Natural killer cell (primary cell): ENCODE measurements around the gene MOXD1. TPM values are rescaled to one million over a fixed set of nuclear protein-coding genes. Genes with fewer than 3 reads are reported as not detected.

Experiments used
- ATAC-seq, 3 donors: fragments of 150-1000 bp in 2 of 3; fragments of 200-7000 bp in 1 of 3; cut with Tn5 transposase; 1 replicate in 1 of 3; 2 replicates in 2 of 3; pipeline ENCODE4 v1.10.0; 2021; ENCODE audit warnings: mild to moderate bottlenecking in 2 of 3, moderate library complexity in 2 of 3
- DNase-seq, 2 donors: peaks; one replicate each; pipeline versions ENCODE4 v3.0.0 to v3.0.0-alpha.2; 2013 to 2021; ENCODE audit warnings: mixed read lengths in 1 of 2
- H3K27ac ChIP-seq: one replicate; pipeline ENCODE4 v1.5.1; 2013; ENCODE audit warnings: mild to moderate bottlenecking, low read length
- H3K27me3 ChIP-seq: one replicate; pipeline ENCODE4 v1.6.1; 2013; ENCODE audit warnings: low read length; ENCODE audit not compliant: control insufficient read depth, insufficient read depth
- H3K36me3 ChIP-seq: one replicate; pipeline ENCODE4 v1.6.1; 2013; ENCODE audit warnings: low read length; ENCODE audit not compliant: control insufficient read depth, insufficient read depth
- H3K4me1 ChIP-seq: one replicate; pipeline ENCODE4 v1.6.1; 2013; ENCODE audit warnings: low read length; ENCODE audit not compliant: control insufficient read depth, insufficient read depth
- H3K4me3 ChIP-seq: one replicate; pipeline ENCODE4 v1.5.1; 2013; ENCODE audit warnings: low read length
- H3K9me3 ChIP-seq: one replicate; pipeline ENCODE4 v1.6.1; 2013; ENCODE audit warnings: low read length; ENCODE audit not compliant: control insufficient read depth, insufficient read depth
- H3K27ac Mint-ChIP-seq, 2 donors: one replicate each; pipeline ENCODE4 v1.8.0; 2022; ENCODE audit warnings: mild to moderate bottlenecking in 2 of 2, mixed read lengths in 2 of 2, moderate library complexity in 1 of 2
- H3K27me3 Mint-ChIP-seq, 2 donors: one replicate each; pipeline ENCODE4 v1.8.0; 2022; ENCODE audit warnings: low read depth in 2 of 2, mixed read lengths in 2 of 2
- H3K36me3 Mint-ChIP-seq: one replicate; pipeline ENCODE4 v1.8.0; 2022; ENCODE audit warnings: mixed read lengths
- H3K4me1 Mint-ChIP-seq, 2 donors: one replicate each; pipeline ENCODE4 v1.8.0; 2022; ENCODE audit warnings: mixed read lengths in 2 of 2
- H3K4me3 Mint-ChIP-seq: one replicate; pipeline ENCODE4 v1.8.0; 2022; ENCODE audit warnings: mild to moderate bottlenecking, moderate library complexity, mixed read lengths
- H3K9me3 Mint-ChIP-seq, 2 donors: one replicate each; pipeline ENCODE4 v1.8.0; 2022; ENCODE audit warnings: mixed read lengths in 2 of 2
- CTCF ChIP-seq: fragments of 200-600 bp; IDR thresholded peaks from one replicate; pipeline ENCODE4 v1.8.0; 2022; ENCODE audit warnings: antibody characterized with exemption
- WGBS: methylation state at CpG from one replicate; pipeline ENCODE4 v1.1.7; 2013; ENCODE audit warnings: missing lambda C conversion rate; ENCODE audit not compliant: insufficient coverage; 5-methylcytosine and 5-hydroxymethylcytosine counted together
- intact Hi-C: fragments of 100-400 bp; cut with micrococcal nuclease; formaldehyde crosslinking; loops from one replicate; pipeline ENCODE4 v1.14.2; 2022
- total RNA-seq, 4 donors: library from RNA; stranded (reverse); fragments of 120-200 nt in 1 of 4; gene quantifications; one replicate each; pipeline versions ENCODE4 v1.2.3 to v1.2.4, GENCODE V29; 2013 to 2022

The MOXD1 gene
- total RNA-seq, 3 donors from 2014 or later (not counting 1 experiment from before 2014, with no cell fraction given) = not detected

GRCh38 chr6:132333639-132334520, 67.4 kb downstream of the MOXD1 start:
- Mint-ChIP-seq H3K9me3 (no peaks in the 10 kb centered on the region), H3K27ac (no peak overlapping the region), H3K27me3 (peaks cover 19 to 21% of the 10 kb centered on the region in 2 donors), H3K36me3 (no peaks in the 10 kb centered on the region), H3K4me3 (no peak overlapping the region), H3K4me1 (no peaks in the 10 kb centered on the region)
- no peak for TF ChIP-seq CTCF
- DNase-seq = no peak
- H3K9me3 ChIP-seq = no peaks in the 10 kb centered on the region
- H3K4me1 ChIP-seq = no peaks in the 10 kb centered on the region
- 84% methylated on average over 5 of the region's 6 CpGs for WGBS
- H3K27ac ChIP-seq = no peak overlapping the region
- no peaks in the 10 kb centered on the region for H3K36me3 ChIP-seq
- intact Hi-C loops = no loop called here
- H3K27me3 ChIP-seq = no peaks in the 10 kb centered on the region
- no peak for ATAC-seq
- no peak overlapping the region for H3K4me3 ChIP-seq

GRCh38 chr6:132330759-132331158, 70.5 kb downstream of the MOXD1 start:
- DNase-seq (no peak), ATAC-seq (no peak)
- Mint-ChIP-seq H3K4me3 (no peak overlapping the region), H3K4me1 (no peaks in the 10 kb centered on the region), H3K27ac (no peak overlapping the region), H3K9me3 (no peaks in the 10 kb centered on the region), H3K36me3 (no peaks in the 10 kb centered on the region), H3K27me3 (peaks cover 14 to 24% of the 10 kb centered on the region in 2 donors)
- intact Hi-C loops = no loop called here
- H3K36me3 ChIP-seq = no peaks in the 10 kb centered on the region
- no peak for TF ChIP-seq CTCF
- no peak overlapping the region for H3K4me3 ChIP-seq
- no peaks in the 10 kb centered on the region for H3K27me3 ChIP-seq
- H3K4me1 ChIP-seq = no peaks in the 10 kb centered on the region
- 72% methylated on average over 4 of the region's 5 CpGs for WGBS
- H3K9me3 ChIP-seq = no peaks in the 10 kb centered on the region
- H3K27ac ChIP-seq = no peak overlapping the region

GRCh38 chr6:132322398-132322797, 78.9 kb downstream of the MOXD1 start:
- Histone ChIP-seq H3K4me3 (no peak overlapping the region), H3K27me3 (no peaks in the 10 kb centered on the region), H3K9me3 (no peaks in the 10 kb centered on the region), H3K36me3 (no peaks in the 10 kb centered on the region), H3K4me1 (no peaks in the 10 kb centered on the region), H3K27ac (no peak overlapping the region)
- intact Hi-C loops = no loop called here
- H3K4me1 Mint-ChIP-seq = no peaks in the 10 kb centered on the region
- DNase-seq (no peak), ATAC-seq (no peak)
- no peaks in the 10 kb centered on the region for H3K36me3 Mint-ChIP-seq
- peaks cover 5 to 17% of the 10 kb centered on the region in 2 donors for H3K27me3 Mint-ChIP-seq
- WGBS = 51% methylated on average over 2 of the region's 2 CpGs
- no peaks in the 10 kb centered on the region for H3K9me3 Mint-ChIP-seq
- TF ChIP-seq CTCF = no peak
- H3K27ac Mint-ChIP-seq = no peak overlapping the region
- H3K4me3 Mint-ChIP-seq = no peak overlapping the region

GRCh38 chr6:132320007-132320406, 81.3 kb downstream of the MOXD1 start:
- ATAC-seq (no peak), DNase-seq (no peak)
- Mint-ChIP-seq H3K9me3 (peaks cover 5 to 9% of the 10 kb centered on the region in 2 donors), H3K4me1 (no peaks in the 10 kb centered on the region), H3K4me3 (no peak overlapping the region), H3K36me3 (peaks cover 11% of the 10 kb centered on the region), H3K27me3 (peaks cover 0 to 17% of the 10 kb centered on the region in 2 donors), H3K27ac (no peak overlapping the region)
- Histone ChIP-seq H3K36me3 (no peaks in the 10 kb centered on the region), H3K4me3 (no peak overlapping the region), H3K9me3 (no peaks in the 10 kb centered on the region), H3K27me3 (no peaks in the 10 kb centered on the region), H3K4me1 (no peaks in the 10 kb centered on the region), H3K27ac (no peak overlapping the region)
- intact Hi-C loops = no loop called here
- TF ChIP-seq CTCF = no peak
